T-helper 1 cell (primary cell): Measurements from ENCODE around the gene CADM1.

Experiments used
- DNase-seq, 5 donors: peaks; one replicate each; pipeline ENCODE4 v3.0.0-alpha.2; 2012 to 2020
- total RNA-seq, 4 donors: gene quantifications; one replicate each; lab custom pipeline; 2026; lab: John Stamatoyannopoulos, UW

The CADM1 gene
- total RNA-seq, result 0.80 to 3.5 (median 2.6) reads per million in 4 donors

GRCh38 chr11:115504276-115505158 lies at the start of gene CADM1:
CADM1 (minus strand) TSS chr11:115504415.
- peak; percentile 42 to 78 (median 64) for DNase-seq

GRCh38 chr11:115552773-115553438 lies 48.7 kb upstream of the CADM1 start:
- no peak for DNase-seq

- no peak for DNase-seq
These were observed 48.0 kb upstream of the CADM1 start for GRCh38 chr11:115552151-115552772.

DNA sequence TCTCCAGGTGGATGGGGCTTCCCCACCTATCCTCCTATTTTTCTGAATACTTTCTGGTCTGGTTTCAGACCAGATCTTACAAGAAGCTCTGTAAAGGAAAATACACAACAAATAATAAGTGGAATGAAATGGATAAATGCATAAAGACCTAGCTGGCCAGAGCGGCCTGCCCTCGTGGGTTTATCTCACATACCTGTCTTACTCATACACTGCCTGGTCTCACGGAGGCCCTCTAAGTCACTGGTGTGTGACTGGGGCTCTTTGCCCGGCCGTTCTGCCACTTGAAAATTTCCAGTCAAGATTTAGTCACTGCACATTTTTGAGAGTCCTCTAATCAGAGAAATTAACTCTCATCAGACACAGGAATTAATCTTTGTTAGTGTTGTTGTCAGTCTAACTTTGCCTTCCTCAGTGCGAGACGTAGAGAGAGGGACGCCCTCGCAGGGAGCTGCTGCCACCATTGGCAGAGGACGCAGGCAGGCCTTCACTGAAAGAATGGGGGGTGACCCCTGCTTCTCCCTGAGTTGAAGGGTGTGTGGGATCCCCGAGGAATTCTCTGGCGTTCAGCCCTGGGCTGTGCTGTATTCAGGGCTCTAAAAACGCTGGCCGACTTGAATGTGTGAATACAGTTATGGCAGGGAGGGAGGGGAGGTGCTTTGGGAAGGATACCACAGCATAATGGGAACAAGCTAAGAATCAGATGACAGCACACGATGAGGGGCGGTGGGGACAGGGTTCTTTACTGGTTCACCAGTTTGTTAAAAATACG lies 46.3 kb upstream of the CADM1 start:
- no peak for DNase-seq

- DNase-seq, result no peak
These were observed 44.8 kb upstream of the CADM1 start for GRCh38 chr11:115548878-115549528.

DNA sequence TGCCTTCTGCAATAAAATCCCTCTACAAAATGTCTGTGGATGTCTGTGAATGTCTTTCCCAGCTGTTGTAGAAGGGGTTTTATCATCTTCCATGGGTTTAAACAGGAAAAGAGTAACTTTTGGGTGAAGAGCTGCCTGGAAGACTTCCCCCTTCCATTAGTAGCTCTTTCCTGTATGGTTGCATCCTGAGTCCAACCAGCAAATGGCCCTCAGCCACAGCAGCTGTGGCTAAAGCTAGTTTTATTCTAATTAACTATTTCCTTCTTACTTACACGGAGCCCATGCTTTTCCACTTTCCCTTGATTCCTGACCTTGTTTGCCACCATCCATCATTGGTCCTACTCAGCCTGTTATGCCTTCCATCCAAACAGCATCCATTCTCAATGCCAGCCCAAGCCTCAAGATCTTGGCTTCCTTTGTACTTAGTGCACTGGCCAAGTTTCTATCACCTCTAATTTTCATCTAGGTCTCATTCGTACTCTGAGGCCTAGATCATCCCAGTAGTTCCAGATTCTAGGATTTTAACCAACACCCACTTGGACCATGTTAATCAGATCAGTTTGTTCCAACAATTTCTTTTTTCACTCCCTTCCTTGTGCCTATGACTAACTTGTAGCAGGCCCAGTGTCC lies 41.5 kb upstream of the CADM1 start:
- no peak for DNase-seq

DNA sequence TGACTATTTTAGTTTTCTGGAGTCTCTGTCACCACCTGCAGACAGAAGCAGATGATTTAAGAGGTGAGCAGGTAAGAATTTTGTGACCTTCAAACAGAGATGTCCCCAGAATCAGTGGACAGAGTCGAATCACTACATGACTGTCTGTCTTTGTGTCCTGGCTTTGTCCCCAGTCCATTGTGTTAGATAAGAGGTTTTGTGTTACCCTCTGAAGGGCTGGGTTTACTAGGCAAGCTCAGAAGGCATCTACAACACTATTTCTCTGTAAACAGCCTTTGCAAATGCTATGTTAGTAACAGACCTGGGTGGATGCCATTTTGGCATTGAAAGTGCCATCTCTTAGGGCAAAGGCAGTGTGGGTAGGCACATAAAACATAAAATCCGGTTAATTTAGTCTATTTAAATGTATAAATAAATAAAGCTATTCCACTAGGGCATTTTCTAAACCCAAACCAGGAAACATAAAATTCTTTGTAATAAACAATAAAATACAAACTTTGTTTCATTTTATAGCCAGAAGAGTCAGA lies 40.3 kb upstream of the CADM1 start:
- no peak for DNase-seq

- DNase-seq, result no peak
These were observed 37.3 kb upstream of the CADM1 start for GRCh38 chr11:115541518-115541917.

DNA sequence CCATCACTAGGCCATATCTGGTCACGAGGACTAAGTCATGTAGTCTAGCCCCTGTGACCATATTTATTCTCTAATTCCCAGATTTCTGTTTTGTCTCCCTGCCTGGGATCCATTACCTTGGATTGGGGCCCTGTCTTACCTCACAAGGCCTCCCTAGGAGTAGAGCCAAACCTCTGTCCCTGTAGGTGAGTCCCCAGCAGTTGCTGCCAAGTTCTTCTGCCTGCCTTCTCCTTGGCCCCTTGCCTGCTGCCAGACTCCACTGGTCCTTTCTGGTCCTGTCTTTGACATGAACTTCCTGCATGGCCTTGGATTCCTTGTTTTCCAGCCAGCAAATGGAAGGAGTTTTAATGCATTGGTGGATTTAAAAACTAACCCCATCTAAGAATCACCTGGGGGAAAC lies 35.6 kb upstream of the CADM1 start:
- no peak for DNase-seq

- DNase-seq, result no peak
These were observed 31.6 kb upstream of the CADM1 start for GRCh38 chr11:115535781-115536180.

- no peak for DNase-seq
These were observed 26.5 kb upstream of the CADM1 start for GRCh38 chr11:115530752-115531151.

- no peak for DNase-seq
These were observed 24.0 kb upstream of the CADM1 start for GRCh38 chr11:115528225-115528624.

DNA sequence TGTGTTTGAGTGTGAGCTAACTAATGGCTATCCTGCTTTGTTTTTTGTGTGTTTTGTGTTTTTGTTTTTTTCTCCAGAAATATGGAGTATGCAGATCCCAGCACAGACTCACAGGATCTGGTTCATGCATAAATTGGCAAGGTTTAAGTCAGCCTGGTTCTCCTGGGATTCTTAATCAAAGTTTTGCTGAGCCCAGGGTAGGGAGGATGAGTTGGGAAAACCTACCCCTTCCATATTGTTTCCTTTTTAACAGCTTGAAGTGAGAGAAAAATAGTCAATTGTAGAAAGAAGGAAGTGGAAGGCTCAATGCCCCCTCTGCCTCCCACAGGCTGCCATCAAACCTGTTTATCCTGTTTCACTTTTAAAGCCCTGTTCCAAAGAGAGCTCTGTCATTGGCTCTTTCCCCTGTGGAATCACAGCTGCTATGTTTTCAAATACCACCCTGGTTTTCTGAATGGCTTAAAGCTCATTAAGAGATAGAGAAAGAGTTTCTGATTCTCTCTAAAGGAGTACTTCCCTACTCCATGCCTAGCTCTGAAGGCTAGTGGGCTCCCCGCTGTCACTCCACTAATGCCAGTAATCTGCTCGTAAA lies 23.4 kb upstream of the CADM1 start:
- DNase-seq, result no peak

DNA sequence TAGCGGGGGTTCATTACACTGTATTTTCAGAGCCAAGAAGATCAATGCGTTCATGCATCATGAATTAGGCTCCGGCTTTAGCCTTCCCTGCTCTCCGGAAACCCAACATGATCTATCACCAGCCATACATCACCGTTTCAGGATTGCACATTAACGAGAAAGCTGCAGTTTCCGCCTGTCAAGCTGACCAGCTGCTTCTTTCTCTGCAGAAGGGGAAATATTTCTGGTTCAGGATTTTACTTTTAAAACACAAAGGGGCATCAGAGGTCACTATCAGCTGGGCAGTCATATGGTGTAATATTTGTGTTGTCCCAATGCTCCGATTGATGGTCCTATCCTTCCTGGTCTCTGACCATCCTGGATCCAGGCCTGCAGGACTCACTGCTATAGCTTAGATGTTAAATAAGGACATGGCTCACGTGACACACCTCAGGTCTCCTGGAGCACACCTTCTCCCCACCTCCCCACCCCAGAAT lies 21.4 kb upstream of the CADM1 start:
- no peak for DNase-seq

DNA sequence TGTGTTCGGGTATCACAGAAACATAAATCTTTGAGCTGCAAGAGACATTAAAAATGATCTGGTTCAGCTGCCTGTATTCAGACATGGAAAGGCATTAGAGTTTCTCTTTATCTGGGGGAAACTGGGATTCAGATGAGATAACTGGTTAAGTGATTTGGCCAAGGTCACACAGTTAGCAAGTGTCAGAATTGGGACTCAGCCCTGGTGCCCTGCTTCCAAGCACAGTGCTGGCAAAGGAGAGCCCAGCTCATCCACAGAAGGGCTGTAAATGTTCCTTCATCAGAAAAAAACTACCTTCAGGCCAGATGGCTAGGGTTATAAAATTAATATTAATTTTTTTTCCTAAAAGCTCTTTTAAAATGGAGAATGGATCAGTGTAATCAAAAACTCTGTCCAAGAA lies 20.4 kb upstream of the CADM1 start:
- no peak for DNase-seq

- DNase-seq, result no peak
These were observed 19.6 kb upstream of the CADM1 start for GRCh38 chr11:115523727-115524399.

DNA sequence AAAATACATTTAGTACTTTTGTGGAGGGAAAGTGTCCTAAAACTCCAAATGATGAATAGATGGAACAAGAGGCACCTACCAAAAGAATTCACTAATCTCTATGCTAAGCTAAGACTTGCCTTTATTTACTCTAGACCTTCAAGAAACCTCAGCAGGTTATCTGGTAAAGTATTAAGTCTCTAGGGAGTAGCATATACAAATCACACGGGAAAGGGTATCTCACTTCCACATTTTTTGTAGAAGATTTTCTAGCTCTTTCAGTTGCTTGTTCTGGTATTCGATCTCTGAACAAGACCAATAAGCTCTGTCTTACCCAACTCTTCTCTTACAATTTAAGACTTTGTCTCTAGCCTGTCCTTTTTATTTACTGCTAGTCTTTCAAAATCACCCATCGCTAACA lies 18.1 kb upstream of the CADM1 start:
- no peak for DNase-seq

DNA sequence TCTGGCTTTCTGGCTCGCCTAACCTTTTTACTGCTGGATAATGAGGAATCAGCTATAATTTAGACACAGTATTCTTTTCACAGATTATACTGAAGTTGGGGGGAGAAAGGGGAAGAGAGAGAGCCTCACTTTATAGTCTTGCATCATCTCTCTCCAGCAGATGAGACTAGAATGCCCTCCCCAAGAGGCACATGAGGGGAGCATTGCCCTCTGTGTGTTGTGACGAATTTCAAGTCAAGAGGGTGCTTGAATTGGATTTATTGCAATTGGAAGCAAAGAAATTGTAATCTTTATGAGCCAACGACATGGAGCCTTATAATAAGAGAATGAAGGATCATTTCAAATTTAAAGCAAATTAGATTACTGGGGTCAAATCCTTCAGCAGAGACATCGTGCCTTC lies 17.6 kb upstream of the CADM1 start:
- DNase-seq, result no peak

GRCh38 chr11:115518983-115519628 lies 14.9 kb upstream of the CADM1 start:
- no peak for DNase-seq
